Astrocyte (in vitro differentiated cells and primary cell): ENCODE measurements around the gene TUNAR. TPM values are rescaled to one million over a fixed set of nuclear protein-coding genes. Genes with fewer than 3 reads are reported as not detected.
A peak's percentile ranks its signal among the peaks of the same experiment; 100 is the strongest.

ENCODE experiments used
- DNase-seq: peaks from one replicate; pipeline ENCODE4 v3.0.0-alpha.2; 2010; ENCODE audit warnings: low read depth
- FAIRE-seq: peaks from 2 replicates; lab custom pipeline; 2011; peaks lifted over from hg19 to GRCh38; lab: Jason Lieb, UNC
- H2AFZ ChIP-seq: 2 replicates; pipeline ENCODE4 v1.6.0; 2012; ENCODE audit warnings: low read depth, low read length, inconsistent platforms
- H3K27ac ChIP-seq: 2 replicates; pipeline ENCODE4 v1.5.1; 2011; ENCODE audit warnings: low read depth, low read length, inconsistent platforms
- H3K27me3 ChIP-seq: 2 replicates; pipeline ENCODE4 v1.6.0; 2011; ENCODE audit warnings: low read length, inconsistent platforms; ENCODE audit not compliant: insufficient read depth
- H3K36me3 ChIP-seq: 2 replicates; pipeline ENCODE4 v1.5.1; 2011; ENCODE audit warnings: low read length, inconsistent platforms; ENCODE audit not compliant: insufficient read depth
- H3K4me1 ChIP-seq: 2 replicates; pipeline ENCODE4 v1.5.1; 2011; ENCODE audit warnings: low read length, inconsistent platforms; ENCODE audit not compliant: insufficient read depth
- H3K4me2 ChIP-seq: 2 replicates; pipeline ENCODE4 v1.6.0; 2012; ENCODE audit warnings: low read length, inconsistent platforms
- H3K4me3 ChIP-seq: 2 replicates; pipeline ENCODE4 v1.5.1; 2011; ENCODE audit warnings: low read depth, mild to moderate bottlenecking, low read length, inconsistent platforms; ENCODE audit not compliant: insufficient read depth
- H3K79me2 ChIP-seq: 2 replicates; pipeline ENCODE4 v1.6.0; 2012; ENCODE audit warnings: mild to moderate bottlenecking, low read length, inconsistent platforms; ENCODE audit not compliant: insufficient read depth
- H3K9ac ChIP-seq: 2 replicates; pipeline ENCODE4 v1.6.0; 2012; ENCODE audit warnings: mild to moderate bottlenecking, low read length, inconsistent platforms
- H3K9me3 ChIP-seq: 2 replicates; pipeline ENCODE4 v1.5.1; 2012; ENCODE audit warnings: low read depth, mild to moderate bottlenecking, low read length, inconsistent platforms; ENCODE audit not compliant: insufficient read depth
- H4K20me1 ChIP-seq: 2 replicates; pipeline ENCODE4 v1.6.0; 2012; ENCODE audit warnings: low read length, inconsistent platforms; ENCODE audit not compliant: insufficient read depth
- H3K27ac Mint-ChIP-seq: one replicate; pipeline ENCODE4 v1.8.0; 2021; ENCODE audit warnings: mild to moderate bottlenecking, mixed read lengths; ENCODE audit not compliant: unreplicated experiment
- H3K27me3 Mint-ChIP-seq: one replicate; pipeline ENCODE4 v1.8.0; 2021; ENCODE audit warnings: low read depth, mixed read lengths; ENCODE audit not compliant: unreplicated experiment
- H3K36me3 Mint-ChIP-seq: one replicate; pipeline ENCODE4 v1.8.0; 2021; ENCODE audit warnings: low read depth, mixed read lengths; ENCODE audit not compliant: unreplicated experiment
- H3K4me1 Mint-ChIP-seq: one replicate; pipeline ENCODE4 v1.8.0; 2021; ENCODE audit warnings: low read depth, mixed read lengths; ENCODE audit not compliant: unreplicated experiment
- H3K4me3 Mint-ChIP-seq: one replicate; pipeline ENCODE4 v1.8.0; 2021; ENCODE audit warnings: mild to moderate bottlenecking, moderate library complexity, mixed read lengths; ENCODE audit not compliant: unreplicated experiment
- H3K9me3 Mint-ChIP-seq: one replicate; pipeline ENCODE4 v1.8.0; 2021; ENCODE audit warnings: mild to moderate bottlenecking, mixed read lengths; ENCODE audit not compliant: unreplicated experiment
- CTCF ChIP-seq: IDR thresholded peaks from 2 replicates; pipeline ENCODE4 v1.5.1; 2011; ENCODE audit warnings: low read depth, mild to moderate bottlenecking, inconsistent platforms, low read length, moderate library complexity; ENCODE audit not compliant: insufficient read depth
- EZH2 ChIP-seq: IDR thresholded peaks from 2 replicates; pipeline ENCODE4 v1.6.1; 2012; ENCODE audit warnings: mild to moderate bottlenecking, low read length, inconsistent platforms; ENCODE audit not compliant: insufficient read depth
- total RNA-seq: library from RNA; stranded (reverse); gene quantifications from 2 replicates; pipeline ENCODE4 v1.2.1, GENCODE V29; 2021

Gene TUNAR
- total RNA-seq, 1 donor from 2014 or later: 1.0 TPM

GRCh38 chr14:95872777-95873176 is 3.9 kb upstream of the TUNAR start:
- Mint-ChIP-seq H3K9me3 (peaks cover 3% of the 10 kb centered on the region), H3K27ac (no peak overlapping the region), H3K4me3 (no peak overlapping the region), H3K36me3 (no peaks in the 10 kb centered on the region), H3K4me1 (no peaks in the 10 kb centered on the region), H3K27me3 (peaks cover 53% of the 10 kb centered on the region)
- H3K79me2 ChIP-seq: no peaks in the 10 kb centered on the region
- DNase-seq (no peak), FAIRE-seq (no peak)
- H4K20me1 ChIP-seq: no peaks in the 10 kb centered on the region
- peaks cover 33% of the 10 kb centered on the region for H3K27me3 ChIP-seq
- H3K9ac ChIP-seq: no peak overlapping the region
- H3K4me2 ChIP-seq: no peak overlapping the region
- no peak for TF ChIP-seq CTCF
- no peak for TF ChIP-seq EZH2
- H3K27ac ChIP-seq: no peak overlapping the region
- H3K36me3 ChIP-seq: no peaks in the 10 kb centered on the region
- H2AFZ ChIP-seq: no peak overlapping the region
- peaks cover 3% of the 10 kb centered on the region for H3K4me1 ChIP-seq
- H3K9me3 ChIP-seq: no peaks in the 10 kb centered on the region
- H3K4me3 ChIP-seq: no peak overlapping the region

- H2AFZ ChIP-seq: peak overlapping the region; percentile 60
- peak overlapping the region; percentile 82 for H3K4me3 Mint-ChIP-seq
- DNase-seq: no peak
These were observed 536 bp upstream of the TUNAR start for GRCh38 chr14:95875831-95876760.

More at GRCh38 chr14:95875831-95876760, 536 bp upstream of the TUNAR start:
- no peaks in the 10 kb centered on the region for H3K79me2 ChIP-seq
- H3K9ac ChIP-seq: no peak overlapping the region
- H3K9me3 ChIP-seq: no peaks in the 10 kb centered on the region
- no peak for TF ChIP-seq CTCF
- Mint-ChIP-seq H3K27ac (no peak overlapping the region), H3K36me3 (no peaks in the 10 kb centered on the region), H3K27me3 (peaks cover 55% of the 10 kb centered on the region), H3K9me3 (no peaks in the 10 kb centered on the region), H3K4me1 (no peaks in the 10 kb centered on the region)
- peaks cover 3% of the 10 kb centered on the region for H3K4me1 ChIP-seq
- H3K36me3 ChIP-seq: no peaks in the 10 kb centered on the region
- H4K20me1 ChIP-seq: no peaks in the 10 kb centered on the region
- FAIRE-seq: no peak
- peaks cover 36% of the 10 kb centered on the region for H3K27me3 ChIP-seq
- H3K4me3 ChIP-seq: peak overlapping the region; percentile 39
- H3K27ac ChIP-seq: no peak overlapping the region
- H3K4me2 ChIP-seq: peak overlapping the region; percentile 84
